A549 (cell line): Measurements from ENCODE around the gene PTGER2.

Experiments used
- CHD2 ChIP-seq: fragments of 150-350 bp; IDR thresholded peaks from 2 replicates; pipeline ENCODE4 v1.6.1; 2014; ENCODE audit warnings: low read length; ENCODE audit not compliant: partially characterized antibody
- CTCF ChIP-seq: fragments of >200 bp; sonication (Bioruptor Twin); formaldehyde crosslinking; IDR thresholded peaks from 3 replicates; pipeline ENCODE4 v1.5.1; 2016
- USF2 ChIP-seq: fragments of 450-650 bp; IDR thresholded peaks from 2 replicates; pipeline ENCODE4 v1.6.1; 2014; ENCODE audit warnings: antibody characterized with exemption

GRCh38 chr14:52366796-52367315 lies 52.7 kb downstream of the PTGER2 start:
- no peak for TF ChIP-seq CTCF
- no peak for TF ChIP-seq USF2
- no peak for TF ChIP-seq CHD2
